WTC11 (cell line): ENCODE measurements around the gene GLO1. TPM values are rescaled to one million over a fixed set of nuclear protein-coding genes. Genes with fewer than 3 reads are reported as not detected.

ENCODE experiments used
- ATAC-seq: fragments of 200-7000 bp; cut with Tn5 transposase; 2 replicates; pipeline ENCODE4 v1.10.0; 2021; ENCODE audit warnings: mild to moderate bottlenecking, moderate library complexity
- CTCF ChIA-PET: fragments of 300-600 bp; sonication (Branson Sonifier 250); formaldehyde crosslinking; loops from one replicate; lab custom pipeline; 2021; ENCODE audit warnings: antibody characterized with exemption; lab: Charles Lee
- POLR2A ChIA-PET: fragments of 350-600 bp; sonication (Branson Sonifier 250); formaldehyde crosslinking; loops from one replicate; lab custom pipeline; 2021; ENCODE audit warnings: antibody characterized with exemption; lab: Charles Lee
- DNase-seq: peaks from one replicate; pipeline ENCODE4 v3.0.0; 2021; ENCODE audit warnings: low spot score
- H3K27ac Mint-ChIP-seq: 2 replicates; pipeline ENCODE4 v1.8.0; 2021; ENCODE audit warnings: mixed read lengths
- H3K27me3 Mint-ChIP-seq: 2 replicates; pipeline ENCODE4 v1.8.0; 2021; ENCODE audit warnings: low read depth, mild to moderate bottlenecking, moderate library complexity, mixed read lengths
- H3K36me3 Mint-ChIP-seq: 2 replicates; pipeline ENCODE4 v1.8.0; 2021; ENCODE audit warnings: mixed read lengths
- H3K4me1 Mint-ChIP-seq: 2 replicates; pipeline ENCODE4 v1.8.0; 2022; ENCODE audit warnings: mixed read lengths
- H3K4me3 Mint-ChIP-seq: 2 replicates; pipeline ENCODE4 v1.8.0; 2021; ENCODE audit warnings: mild to moderate bottlenecking, moderate library complexity, mixed read lengths
- H3K9me3 Mint-ChIP-seq: 2 replicates; pipeline ENCODE4 v1.8.0; 2021; ENCODE audit warnings: mixed read lengths
- ELF4 ChIP-seq: sonication (generic); formaldehyde crosslinking; IDR thresholded peaks from 2 replicates; pipeline ENCODE4 v1.8.1; 2022; ENCODE audit warnings: low read depth, mild to moderate bottlenecking, moderate library complexity, missing genetic modification reagents
- ETV6 ChIP-seq: sonication (generic); formaldehyde crosslinking; IDR thresholded peaks from 2 replicates; pipeline ENCODE4 v1.8.1; 2022; ENCODE audit warnings: mild to moderate bottlenecking, missing genetic modification reagents
- FOXK1 ChIP-seq: sonication (generic); formaldehyde crosslinking; IDR thresholded peaks from 2 replicates; pipeline ENCODE4 v1.8.0; 2022; ENCODE audit warnings: mild to moderate bottlenecking, moderate library complexity, missing genetic modification reagents
- GTF2I ChIP-seq: fragments of 250-450 bp; sonication (Bioruptor Pico); conservative IDR thresholded peaks from 2 replicates; pipeline ENCODE4 v1.4.0; 2021; ENCODE audit warnings: mild to moderate bottlenecking
- NFATC4 ChIP-seq: fragments of 250-450 bp; sonication (Bioruptor Pico); IDR thresholded peaks from 2 replicates; pipeline ENCODE4 v1.9.0; 2021; ENCODE audit warnings: mild to moderate bottlenecking
- NR3C1 ChIP-seq: sonication (generic); formaldehyde crosslinking; conservative IDR thresholded peaks from 2 replicates; pipeline ENCODE4 v1.8.1; 2023; ENCODE audit warnings: low read depth, mild to moderate bottlenecking, missing genetic modification reagents
- SP1 ChIP-seq: sonication (generic); formaldehyde crosslinking; conservative IDR thresholded peaks from 2 replicates; pipeline ENCODE4 v1.8.1; 2022; ENCODE audit warnings: missing genetic modification reagents
- TP53 ChIP-seq: sonication (generic); formaldehyde crosslinking; IDR thresholded peaks from 2 replicates; pipeline ENCODE4 v1.8.1; 2023; ENCODE audit warnings: mild to moderate bottlenecking, missing genetic modification reagents
- ZBTB21 ChIP-seq: sonication (generic); formaldehyde crosslinking; IDR thresholded peaks from 2 replicates; pipeline ENCODE4 v1.8.1; 2023; ENCODE audit warnings: mild to moderate bottlenecking, missing genetic modification reagents, borderline replicate concordance
- ZNF138 ChIP-seq: sonication (generic); formaldehyde crosslinking; conservative IDR thresholded peaks from 2 replicates; pipeline ENCODE4 v1.8.1; 2022; ENCODE audit warnings: mild to moderate bottlenecking, moderate library complexity, missing genetic modification reagents
- total RNA-seq: library from RNA; stranded (reverse); gene quantifications from 3 replicates; pipeline ENCODE4 v1.2.3, GENCODE V29; 2021
- TF ChIP-seq, protein P1 (sequence below): sonication (generic); formaldehyde crosslinking; IDR thresholded peaks from 2 replicates; pipeline ENCODE4 v1.8.1; 2022; ENCODE audit warnings: mild to moderate bottlenecking, missing genetic modification reagents, moderate library complexity, borderline replicate concordance
- TF ChIP-seq, protein P2 (sequence below): sonication (generic); formaldehyde crosslinking; IDR thresholded peaks from 2 replicates; pipeline ENCODE4 v1.8.1; 2023; ENCODE audit warnings: mild to moderate bottlenecking, missing genetic modification reagents, moderate library complexity
- TF ChIP-seq, protein P3 (sequence below): fragments of 250-450 bp; sonication (Bioruptor Pico); conservative IDR thresholded peaks from 2 replicates; pipeline ENCODE4 v1.9.0; 2021; ENCODE audit warnings: mild to moderate bottlenecking
- TF ChIP-seq, protein P4 (sequence below): fragments of 250-450 bp; sonication (Bioruptor Pico); IDR thresholded peaks from 2 replicates; pipeline ENCODE4 v1.8.0; 2021; ENCODE audit warnings: mild to moderate bottlenecking
- TF ChIP-seq, protein P5 (sequence below): sonication (generic); formaldehyde crosslinking; IDR thresholded peaks from 2 replicates; pipeline ENCODE4 v1.8.0; 2022; ENCODE audit warnings: mild to moderate bottlenecking, missing genetic modification reagents
- TF ChIP-seq, protein P6 (sequence below): sonication (generic); formaldehyde crosslinking; IDR thresholded peaks from 2 replicates; pipeline ENCODE4 v1.8.0; 2022; ENCODE audit warnings: mild to moderate bottlenecking, missing genetic modification reagents
- TF ChIP-seq, protein P7 (sequence below): sonication (generic); formaldehyde crosslinking; IDR thresholded peaks from 2 replicates; pipeline ENCODE4 v1.8.1; 2023; ENCODE audit warnings: mild to moderate bottlenecking, missing genetic modification reagents

The GLO1 gene
- total RNA-seq, 1 experiment from 2014 or later = 147 TPM

DNA sequence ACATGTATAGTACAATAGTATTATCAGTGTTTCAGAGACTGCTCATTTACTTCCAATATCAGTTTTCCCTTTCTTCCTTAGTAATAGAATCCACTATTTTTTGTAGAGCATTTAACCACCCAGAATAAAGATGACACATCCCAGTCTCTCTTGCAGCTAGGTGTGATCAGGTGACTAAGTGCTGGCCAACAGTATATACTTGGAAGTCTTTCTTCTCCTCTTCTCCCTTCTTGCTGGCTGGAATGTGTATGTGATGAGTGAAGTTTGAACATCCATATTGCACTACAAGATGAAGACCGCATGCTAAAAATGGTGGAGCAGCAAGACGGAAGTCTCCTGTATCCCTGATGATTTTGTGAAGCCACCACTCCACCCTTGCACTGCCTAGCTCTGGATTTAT is 48.7 kb downstream of the GLO1 start (continued):
- TF ChIP-seq, protein P1, sequence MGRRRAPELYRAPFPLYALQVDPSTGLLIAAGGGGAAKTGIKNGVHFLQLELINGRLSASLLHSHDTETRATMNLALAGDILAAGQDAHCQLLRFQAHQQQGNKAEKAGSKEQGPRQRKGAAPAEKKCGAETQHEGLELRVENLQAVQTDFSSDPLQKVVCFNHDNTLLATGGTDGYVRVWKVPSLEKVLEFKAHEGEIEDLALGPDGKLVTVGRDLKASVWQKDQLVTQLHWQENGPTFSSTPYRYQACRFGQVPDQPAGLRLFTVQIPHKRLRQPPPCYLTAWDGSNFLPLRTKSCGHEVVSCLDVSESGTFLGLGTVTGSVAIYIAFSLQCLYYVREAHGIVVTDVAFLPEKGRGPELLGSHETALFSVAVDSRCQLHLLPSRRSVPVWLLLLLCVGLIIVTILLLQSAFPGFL (CRISPR knock-in tag) = no peak
- TF ChIP-seq, protein P2, sequence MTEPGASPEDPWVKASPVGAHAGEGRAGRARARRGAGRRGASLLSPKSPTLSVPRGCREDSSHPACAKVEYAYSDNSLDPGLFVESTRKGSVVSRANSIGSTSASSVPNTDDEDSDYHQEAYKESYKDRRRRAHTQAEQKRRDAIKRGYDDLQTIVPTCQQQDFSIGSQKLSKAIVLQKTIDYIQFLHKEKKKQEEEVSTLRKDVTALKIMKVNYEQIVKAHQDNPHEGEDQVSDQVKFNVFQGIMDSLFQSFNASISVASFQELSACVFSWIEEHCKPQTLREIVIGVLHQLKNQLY (CRISPR knock-in tag) = no peak
- no peak for TF ChIP-seq ETV6 (CRISPR knock-in tag)
- no peak for TF ChIP-seq ELF4
- no peak for TF ChIP-seq NFATC4 (CRISPR knock-in tag)
- TF ChIP-seq, protein P3, sequence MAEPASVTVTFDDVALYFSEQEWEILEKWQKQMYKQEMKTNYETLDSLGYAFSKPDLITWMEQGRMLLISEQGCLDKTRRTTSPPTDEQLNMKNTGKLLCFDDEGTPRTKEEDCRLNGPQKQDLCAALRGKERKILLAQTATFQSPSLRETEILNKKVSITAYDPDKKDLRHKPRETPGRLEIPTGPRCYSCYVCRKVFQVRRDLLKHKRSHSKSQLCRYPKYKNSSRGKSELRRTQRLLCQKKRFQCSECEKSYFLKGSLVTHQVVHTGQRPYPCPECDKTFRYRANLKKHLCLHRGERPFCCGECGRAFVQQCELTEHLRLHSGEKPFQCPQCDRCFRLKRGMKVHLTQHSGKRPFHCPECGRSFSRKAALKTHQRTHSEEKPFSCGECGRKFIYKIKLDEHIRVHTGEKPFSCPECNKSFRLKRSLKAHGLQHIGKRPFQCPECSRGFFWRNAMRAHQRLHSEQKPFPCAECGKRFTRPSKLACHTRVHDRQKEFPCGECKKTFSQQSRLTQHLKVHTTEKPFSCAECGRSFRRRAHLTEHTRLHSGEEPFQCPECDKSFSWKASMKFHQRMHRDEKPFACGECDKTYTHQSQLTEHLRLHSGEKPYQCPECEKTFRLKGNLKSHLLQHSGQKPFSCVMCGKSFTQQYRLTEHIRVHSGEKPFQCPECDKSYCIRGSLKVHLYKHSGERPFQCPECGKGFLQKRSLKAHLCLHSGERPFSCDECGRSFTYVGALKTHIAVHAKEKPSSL (CRISPR knock-in tag) = no peak
- TF ChIP-seq, protein P4, sequence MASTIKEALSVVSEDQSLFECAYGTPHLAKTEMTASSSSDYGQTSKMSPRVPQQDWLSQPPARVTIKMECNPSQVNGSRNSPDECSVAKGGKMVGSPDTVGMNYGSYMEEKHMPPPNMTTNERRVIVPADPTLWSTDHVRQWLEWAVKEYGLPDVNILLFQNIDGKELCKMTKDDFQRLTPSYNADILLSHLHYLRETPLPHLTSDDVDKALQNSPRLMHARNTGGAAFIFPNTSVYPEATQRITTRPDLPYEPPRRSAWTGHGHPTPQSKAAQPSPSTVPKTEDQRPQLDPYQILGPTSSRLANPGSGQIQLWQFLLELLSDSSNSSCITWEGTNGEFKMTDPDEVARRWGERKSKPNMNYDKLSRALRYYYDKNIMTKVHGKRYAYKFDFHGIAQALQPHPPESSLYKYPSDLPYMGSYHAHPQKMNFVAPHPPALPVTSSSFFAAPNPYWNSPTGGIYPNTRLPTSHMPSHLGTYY (CRISPR knock-in tag) = no peak
- no peak for TF ChIP-seq ZBTB21 (CRISPR knock-in tag)

DNA sequence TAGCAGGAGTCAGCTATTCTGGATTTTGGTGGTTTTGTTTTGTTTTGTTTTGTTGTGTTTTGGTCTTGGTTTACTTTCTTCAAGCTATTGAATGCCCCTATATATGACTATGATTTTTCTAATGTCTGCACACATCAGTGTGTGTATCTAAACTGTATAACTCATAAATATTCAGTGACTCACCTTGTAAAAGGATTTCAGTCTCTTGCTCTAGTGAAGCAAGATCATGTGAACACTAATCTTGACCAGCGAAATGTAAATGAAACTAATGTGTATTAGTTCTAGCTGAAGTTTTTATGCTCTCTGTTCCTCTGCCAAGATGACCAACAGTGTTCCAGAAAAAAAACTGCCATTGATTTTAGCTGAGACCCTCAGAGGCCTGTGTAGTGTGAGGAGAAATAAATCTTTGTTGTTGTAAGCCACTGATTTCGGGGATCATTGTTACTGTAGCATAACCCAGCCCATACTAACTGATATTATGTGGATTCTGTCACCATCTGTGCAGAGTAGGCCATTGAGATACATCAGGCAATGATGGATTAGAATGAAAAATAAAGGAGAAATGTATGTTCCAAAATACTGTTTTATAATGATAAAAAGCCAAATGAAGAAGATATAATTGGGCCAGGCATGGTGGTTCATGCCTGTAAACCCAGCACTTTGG is 51.7 kb downstream of the GLO1 start:
- no peaks in the 10 kb centered on the region for H3K27me3 Mint-ChIP-seq
- ChIA-PET CTCF (no interaction called here), POLR2A (no interaction called here)
- peaks cover 7% of the 10 kb centered on the region for H3K9me3 Mint-ChIP-seq
- peaks cover 6% of the 10 kb centered on the region for H3K4me1 Mint-ChIP-seq
- TF ChIP-seq, protein P5, sequence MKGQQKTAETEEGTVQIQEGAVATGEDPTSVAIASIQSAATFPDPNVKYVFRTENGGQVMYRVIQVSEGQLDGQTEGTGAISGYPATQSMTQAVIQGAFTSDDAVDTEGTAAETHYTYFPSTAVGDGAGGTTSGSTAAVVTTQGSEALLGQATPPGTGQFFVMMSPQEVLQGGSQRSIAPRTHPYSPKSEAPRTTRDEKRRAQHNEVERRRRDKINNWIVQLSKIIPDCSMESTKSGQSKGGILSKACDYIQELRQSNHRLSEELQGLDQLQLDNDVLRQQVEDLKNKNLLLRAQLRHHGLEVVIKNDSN (CRISPR knock-in tag) = no peak
- TF ChIP-seq ZNF138 (CRISPR knock-in tag) (no peak), SP1 (CRISPR knock-in tag) (no peak), TP53 (CRISPR knock-in tag) (no peak), NR3C1 (CRISPR knock-in tag) (no peak), GTF2I (CRISPR knock-in tag) (no peak), FOXK1 (CRISPR knock-in tag) (no peak)
- TF ChIP-seq, protein P6, sequence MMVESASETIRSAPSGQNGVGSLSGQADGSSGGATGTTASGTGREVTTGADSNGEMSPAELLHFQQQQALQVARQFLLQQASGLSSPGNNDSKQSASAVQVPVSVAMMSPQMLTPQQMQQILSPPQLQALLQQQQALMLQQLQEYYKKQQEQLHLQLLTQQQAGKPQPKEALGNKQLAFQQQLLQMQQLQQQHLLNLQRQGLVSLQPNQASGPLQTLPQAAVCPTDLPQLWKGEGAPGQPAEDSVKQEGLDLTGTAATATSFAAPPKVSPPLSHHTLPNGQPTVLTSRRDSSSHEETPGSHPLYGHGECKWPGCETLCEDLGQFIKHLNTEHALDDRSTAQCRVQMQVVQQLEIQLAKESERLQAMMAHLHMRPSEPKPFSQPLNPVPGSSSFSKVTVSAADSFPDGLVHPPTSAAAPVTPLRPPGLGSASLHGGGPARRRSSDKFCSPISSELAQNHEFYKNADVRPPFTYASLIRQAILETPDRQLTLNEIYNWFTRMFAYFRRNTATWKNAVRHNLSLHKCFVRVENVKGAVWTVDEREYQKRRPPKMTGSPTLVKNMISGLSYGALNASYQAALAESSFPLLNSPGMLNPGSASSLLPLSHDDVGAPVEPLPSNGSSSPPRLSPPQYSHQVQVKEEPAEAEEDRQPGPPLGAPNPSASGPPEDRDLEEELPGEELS (CRISPR knock-in tag) = no peak
- TF ChIP-seq, protein P7, sequence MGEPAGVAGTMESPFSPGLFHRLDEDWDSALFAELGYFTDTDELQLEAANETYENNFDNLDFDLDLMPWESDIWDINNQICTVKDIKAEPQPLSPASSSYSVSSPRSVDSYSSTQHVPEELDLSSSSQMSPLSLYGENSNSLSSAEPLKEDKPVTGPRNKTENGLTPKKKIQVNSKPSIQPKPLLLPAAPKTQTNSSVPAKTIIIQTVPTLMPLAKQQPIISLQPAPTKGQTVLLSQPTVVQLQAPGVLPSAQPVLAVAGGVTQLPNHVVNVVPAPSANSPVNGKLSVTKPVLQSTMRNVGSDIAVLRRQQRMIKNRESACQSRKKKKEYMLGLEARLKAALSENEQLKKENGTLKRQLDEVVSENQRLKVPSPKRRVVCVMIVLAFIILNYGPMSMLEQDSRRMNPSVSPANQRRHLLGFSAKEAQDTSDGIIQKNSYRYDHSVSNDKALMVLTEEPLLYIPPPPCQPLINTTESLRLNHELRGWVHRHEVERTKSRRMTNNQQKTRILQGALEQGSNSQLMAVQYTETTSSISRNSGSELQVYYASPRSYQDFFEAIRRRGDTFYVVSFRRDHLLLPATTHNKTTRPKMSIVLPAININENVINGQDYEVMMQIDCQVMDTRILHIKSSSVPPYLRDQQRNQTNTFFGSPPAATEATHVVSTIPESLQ (CRISPR knock-in tag) = no peak
- H3K36me3 Mint-ChIP-seq = peaks cover 5% of the 10 kb centered on the region
- H3K27ac Mint-ChIP-seq = no peak overlapping the region
- ATAC-seq (no peak), DNase-seq (no peak)
- no peak overlapping the region for H3K4me3 Mint-ChIP-seq
